ENCODE measurements around the gene CDH12.
"Not testable (repeated sequence)": the region's sequence is repeated elsewhere in the genome, so short reads cannot be mapped to it uniquely, and the experiment has no call there.

Gene CDH12

GRCh38 chr5:22549876-22550671, 303.1 kb downstream of the CDH12 start:
- DNase-seq = no peak

GRCh38 chr5:22542340-22542739, 310.8 kb downstream of the CDH12 start:
- no peak for DNase-seq

- no peak for DNase-seq
These were observed 312.1 kb downstream of the CDH12 start for GRCh38 chr5:22541037-22541436.

GRCh38 chr5:22539762-22540161, 313.4 kb downstream of the CDH12 start:
- no peak for DNase-seq

GRCh38 chr5:22531986-22532385, 321.2 kb downstream of the CDH12 start:
- DNase-seq = no peak

- no peak for DNase-seq
These were observed 331.6 kb downstream of the CDH12 start for GRCh38 chr5:22521521-22521920.

GRCh38 chr5:22516497-22516896, 336.6 kb downstream of the CDH12 start:
- DNase-seq = not testable (repeated sequence)

- no peak for DNase-seq
These were observed 338.9 kb downstream of the CDH12 start for GRCh38 chr5:22514231-22514630.

GRCh38 chr5:22505891-22506290, 347.3 kb downstream of the CDH12 start:
- no peak for DNase-seq

- no peak for DNase-seq
These were observed 348.7 kb downstream of the CDH12 start for GRCh38 chr5:22504411-22504810.

- no peak for DNase-seq
These were observed 352.6 kb downstream of the CDH12 start for GRCh38 chr5:22500556-22500955.

- no peak for DNase-seq
These were observed 356.5 kb downstream of the CDH12 start for GRCh38 chr5:22496666-22497065.

- no peak for DNase-seq
These were observed 358.0 kb downstream of the CDH12 start for GRCh38 chr5:22495016-22495720.

GRCh38 chr5:22488427-22488826, 364.7 kb downstream of the CDH12 start:
- DNase-seq = no peak

- no peak for DNase-seq
These were observed 372.8 kb downstream of the CDH12 start for GRCh38 chr5:22480305-22480704.

- no peak for DNase-seq
These were observed 379.3 kb downstream of the CDH12 start for GRCh38 chr5:22473886-22474285.

- no peak for DNase-seq
These were observed 382.0 kb downstream of the CDH12 start for GRCh38 chr5:22471154-22471553.

GRCh38 chr5:22470408-22470807, 382.7 kb downstream of the CDH12 start:
- no peak for DNase-seq

GRCh38 chr5:22465616-22466015, 387.5 kb downstream of the CDH12 start:
- no peak for DNase-seq

- DNase-seq = no peak
These were observed 388.0 kb downstream of the CDH12 start for GRCh38 chr5:22465177-22465576.

- no peak for DNase-seq
These were observed 393.0 kb downstream of the CDH12 start for GRCh38 chr5:22460189-22460588.

- no peak for DNase-seq
These were observed 420.2 kb downstream of the CDH12 start for GRCh38 chr5:22432905-22433304.

- DNase-seq = no peak
These were observed 421.3 kb downstream of the CDH12 start for GRCh38 chr5:22431840-22432239.

GRCh38 chr5:22431406-22431805, 421.7 kb downstream of the CDH12 start:
- no peak for DNase-seq

All from hematopoietic multipotent progenitor cell treated with erythropoietin and hydrocortisone succinate and interleukin-3 and kit ligand, for 6 days (in vitro differentiated cells).